HEK293 (cell line): ENCODE measurements around the gene CDC14B.

Experiments used
- ZNF23 ChIP-seq: fragments of 450-650 bp; formaldehyde crosslinking; IDR thresholded peaks from 2 replicates; pipeline ENCODE4 v1.5.1; 2016; ENCODE audit warnings: missing biosample characterization, missing genetic modification characterization, borderline replicate concordance
- ZNF24 ChIP-seq: fragments of 450-650 bp; formaldehyde crosslinking; IDR thresholded peaks from 2 replicates; pipeline ENCODE4 v1.5.1; 2016; ENCODE audit warnings: missing biosample characterization, missing genetic modification characterization
- ZNF558 ChIP-seq: fragments of 450-650 bp; formaldehyde crosslinking; IDR thresholded peaks from 2 replicates; pipeline ENCODE4 v1.5.1; 2016; ENCODE audit warnings: missing biosample characterization, missing genetic modification characterization
- ZNF585B ChIP-seq: fragments of 450-650 bp; formaldehyde crosslinking; IDR thresholded peaks from 2 replicates; pipeline ENCODE4 v1.5.1; 2016; ENCODE audit warnings: missing biosample characterization, missing genetic modification characterization
- ZNF626 ChIP-seq: fragments of 450-650 bp; sonication (Bioruptor Pico); formaldehyde crosslinking; IDR thresholded peaks from 2 replicates; pipeline ENCODE4 v1.5.1; 2018; ENCODE audit warnings: missing biosample characterization, missing genetic modification characterization, inconsistent platforms
- ZNF660 ChIP-seq: fragments of 450-650 bp; IDR thresholded peaks from 2 replicates; pipeline ENCODE4 v1.5.1; 2018; ENCODE audit warnings: missing biosample characterization, mild to moderate bottlenecking, missing genetic modification characterization
- TF ChIP-seq, protein P1 (sequence below): fragments of 450-650 bp; formaldehyde crosslinking; IDR thresholded peaks from 2 replicates; pipeline ENCODE4 v1.5.1; 2016; ENCODE audit warnings: missing biosample characterization, missing genetic modification characterization
- TF ChIP-seq, protein P2 (sequence below): fragments of 450-650 bp; formaldehyde crosslinking; IDR thresholded peaks from 2 replicates; pipeline ENCODE4 v1.5.1; 2016; ENCODE audit warnings: missing biosample characterization, missing genetic modification characterization
- TF ChIP-seq, protein P3 (sequence below): fragments of 450-650 bp; formaldehyde crosslinking; IDR thresholded peaks from 2 replicates; pipeline ENCODE4 v1.5.1; 2016; ENCODE audit warnings: missing biosample characterization, missing genetic modification characterization

DNA sequence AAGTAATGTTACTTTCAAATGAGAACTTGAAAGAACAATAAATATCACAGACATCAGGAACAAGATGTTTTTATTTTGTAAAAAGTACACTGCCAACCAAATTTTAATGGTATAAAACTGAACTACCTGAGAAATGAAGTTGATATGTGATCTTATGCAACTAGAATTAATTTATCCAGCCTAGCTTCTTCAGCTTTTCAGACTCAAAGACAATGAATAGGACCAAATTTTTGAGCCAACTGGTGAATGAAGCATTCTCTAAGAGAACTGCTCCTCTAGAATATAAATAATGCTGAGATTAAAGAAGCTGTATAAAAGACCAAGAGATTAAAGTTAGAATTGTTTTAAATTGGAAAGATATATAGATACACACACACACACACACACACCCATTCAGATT is 9.9 kb downstream of the CDC14B start:
- TF ChIP-seq, protein P1, sequence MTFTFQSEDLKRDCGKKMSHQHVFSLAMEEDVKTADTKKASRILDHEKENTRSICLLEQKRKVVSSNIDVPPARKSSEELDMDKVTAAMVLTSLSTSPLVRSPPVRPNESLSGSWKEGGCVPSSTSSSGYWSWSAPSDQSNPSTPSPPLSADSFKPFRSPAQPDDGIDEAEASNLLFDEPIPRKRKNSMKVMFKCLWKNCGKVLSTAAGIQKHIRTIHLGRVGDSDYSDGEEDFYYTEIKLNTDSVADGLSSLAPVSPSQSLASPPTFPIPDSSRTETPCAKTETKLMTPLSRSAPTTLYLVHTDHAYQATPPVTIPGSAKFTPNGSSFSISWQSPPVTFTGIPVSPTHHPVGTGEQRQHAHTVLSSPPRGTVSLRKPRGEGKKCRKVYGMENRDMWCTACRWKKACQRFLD (tag by site-specific recombination), result no peak
- TF ChIP-seq, protein P2, sequence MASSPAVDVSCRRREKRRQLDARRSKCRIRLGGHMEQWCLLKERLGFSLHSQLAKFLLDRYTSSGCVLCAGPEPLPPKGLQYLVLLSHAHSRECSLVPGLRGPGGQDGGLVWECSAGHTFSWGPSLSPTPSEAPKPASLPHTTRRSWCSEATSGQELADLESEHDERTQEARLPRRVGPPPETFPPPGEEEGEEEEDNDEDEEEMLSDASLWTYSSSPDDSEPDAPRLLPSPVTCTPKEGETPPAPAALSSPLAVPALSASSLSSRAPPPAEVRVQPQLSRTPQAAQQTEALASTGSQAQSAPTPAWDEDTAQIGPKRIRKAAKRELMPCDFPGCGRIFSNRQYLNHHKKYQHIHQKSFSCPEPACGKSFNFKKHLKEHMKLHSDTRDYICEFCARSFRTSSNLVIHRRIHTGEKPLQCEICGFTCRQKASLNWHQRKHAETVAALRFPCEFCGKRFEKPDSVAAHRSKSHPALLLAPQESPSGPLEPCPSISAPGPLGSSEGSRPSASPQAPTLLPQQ (tag by site-specific recombination), result no peak
- TF ChIP-seq, protein P3, sequence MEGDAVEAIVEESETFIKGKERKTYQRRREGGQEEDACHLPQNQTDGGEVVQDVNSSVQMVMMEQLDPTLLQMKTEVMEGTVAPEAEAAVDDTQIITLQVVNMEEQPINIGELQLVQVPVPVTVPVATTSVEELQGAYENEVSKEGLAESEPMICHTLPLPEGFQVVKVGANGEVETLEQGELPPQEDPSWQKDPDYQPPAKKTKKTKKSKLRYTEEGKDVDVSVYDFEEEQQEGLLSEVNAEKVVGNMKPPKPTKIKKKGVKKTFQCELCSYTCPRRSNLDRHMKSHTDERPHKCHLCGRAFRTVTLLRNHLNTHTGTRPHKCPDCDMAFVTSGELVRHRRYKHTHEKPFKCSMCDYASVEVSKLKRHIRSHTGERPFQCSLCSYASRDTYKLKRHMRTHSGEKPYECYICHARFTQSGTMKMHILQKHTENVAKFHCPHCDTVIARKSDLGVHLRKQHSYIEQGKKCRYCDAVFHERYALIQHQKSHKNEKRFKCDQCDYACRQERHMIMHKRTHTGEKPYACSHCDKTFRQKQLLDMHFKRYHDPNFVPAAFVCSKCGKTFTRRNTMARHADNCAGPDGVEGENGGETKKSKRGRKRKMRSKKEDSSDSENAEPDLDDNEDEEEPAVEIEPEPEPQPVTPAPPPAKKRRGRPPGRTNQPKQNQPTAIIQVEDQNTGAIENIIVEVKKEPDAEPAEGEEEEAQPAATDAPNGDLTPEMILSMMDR (tag by site-specific recombination), result no peak
- no peak for TF ChIP-seq ZNF626 (tag by site-specific recombination)
- TF ChIP-seq ZNF558 (tag by site-specific recombination), result no peak
- TF ChIP-seq ZNF23 (tag by site-specific recombination), result no peak
- TF ChIP-seq ZNF660 (tag by site-specific recombination), result no peak
- no peak for TF ChIP-seq ZNF585B (tag by site-specific recombination)
- no peak for TF ChIP-seq ZNF24 (tag by site-specific recombination)
